ENCODE measurements around the gene MGMT. TPM values are rescaled to one million over a fixed set of nuclear protein-coding genes. Genes with fewer than 3 reads are reported as not detected.

Gene MGMT
- total RNA-seq, 1 experiment from 2014 or later = 11.5 TPM

DNA sequence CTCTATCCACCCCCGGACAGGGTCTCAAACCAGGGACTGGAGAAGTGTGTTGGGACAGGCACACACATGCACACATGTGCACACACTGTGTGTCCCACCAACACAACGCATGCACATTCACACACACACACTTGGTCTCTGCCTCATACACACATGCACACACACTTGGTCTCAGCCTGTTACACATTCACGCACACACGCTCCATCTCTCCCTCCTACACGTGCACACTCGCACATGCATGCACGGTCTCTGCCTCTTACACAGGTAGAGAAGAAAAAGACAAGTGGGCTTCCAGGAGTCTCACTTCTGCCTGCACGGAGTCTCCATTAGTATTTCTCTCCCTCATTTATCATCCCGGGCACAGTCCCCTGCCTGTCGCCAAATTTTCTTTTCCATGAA, 325.8 kb downstream of the MGMT start:
- no peak for DNase-seq (ENCODE audit: low read depth, low spot score)
- RAD21 ChIA-PET (ENCODE audit: low non-redundant PET in 1 of 2, low total read pairs in 2 of 2, uncharacterized antibody in 2 of 2, unreplicated experiment in 2 of 2) = no interaction called here
- no peaks in the 10 kb centered on the region for H3K9me2 ChIP-seq (ENCODE audit: insufficient read depth)
- no peaks in the 10 kb centered on the region for H3K79me2 ChIP-seq (ENCODE audit: insufficient read depth, low read length)
- intact Hi-C loops (cut with micrococcal nuclease) = no loop called here
- TF ChIP-seq FOSL1 (IDR thresholded peaks at IDR 0.05; ENCODE audit: low read depth) (no peak), POLR2A (IDR thresholded peaks at IDR 0.05; ENCODE audit: borderline replicate concordance, extremely low read depth, insufficient read depth, insufficient read length) (no peak), EGR1 (IDR thresholded peaks at IDR 0.05; ENCODE audit: low read depth) (no peak), ZNF274 (IDR thresholded peaks at IDR 0.05; ENCODE audit: low read depth, low read length) (no peak), POLR2AphosphoS5 (IDR thresholded peaks at IDR 0.05; ENCODE audit: low read depth, low read length) (no peak), JUND (IDR thresholded peaks at IDR 0.05) (no peak), SIN3A (IDR thresholded peaks at IDR 0.05; ENCODE audit: low read depth) (no peak), SP1 (IDR thresholded peaks at IDR 0.05; ENCODE audit: low read depth) (no peak), CBX3 (IDR thresholded peaks at IDR 0.05; ENCODE audit: low read depth) (no peak), EZH2phosphoT487 (IDR thresholded peaks at IDR 0.05; ENCODE audit: borderline replicate concordance) (no peak), SRF (IDR thresholded peaks at IDR 0.05; ENCODE audit: low read depth) (no peak), CEBPB (IDR thresholded peaks at IDR 0.05; ENCODE audit: low read depth) (no peak), ELF1 (IDR thresholded peaks at IDR 0.05; ENCODE audit: borderline replicate concordance, low read depth) (no peak), TCF7L2 (IDR thresholded peaks at IDR 0.05; ENCODE audit: borderline replicate concordance, extremely low read depth, insufficient read depth, insufficient read length) (no peak)
- TF ChIP-seq, protein P1, sequence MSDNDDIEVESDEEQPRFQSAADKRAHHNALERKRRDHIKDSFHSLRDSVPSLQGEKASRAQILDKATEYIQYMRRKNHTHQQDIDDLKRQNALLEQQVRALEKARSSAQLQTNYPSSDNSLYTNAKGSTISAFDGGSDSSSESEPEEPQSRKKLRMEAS (IDR thresholded peaks at IDR 0.05) = no peak
- TF ChIP-seq, protein P2, sequence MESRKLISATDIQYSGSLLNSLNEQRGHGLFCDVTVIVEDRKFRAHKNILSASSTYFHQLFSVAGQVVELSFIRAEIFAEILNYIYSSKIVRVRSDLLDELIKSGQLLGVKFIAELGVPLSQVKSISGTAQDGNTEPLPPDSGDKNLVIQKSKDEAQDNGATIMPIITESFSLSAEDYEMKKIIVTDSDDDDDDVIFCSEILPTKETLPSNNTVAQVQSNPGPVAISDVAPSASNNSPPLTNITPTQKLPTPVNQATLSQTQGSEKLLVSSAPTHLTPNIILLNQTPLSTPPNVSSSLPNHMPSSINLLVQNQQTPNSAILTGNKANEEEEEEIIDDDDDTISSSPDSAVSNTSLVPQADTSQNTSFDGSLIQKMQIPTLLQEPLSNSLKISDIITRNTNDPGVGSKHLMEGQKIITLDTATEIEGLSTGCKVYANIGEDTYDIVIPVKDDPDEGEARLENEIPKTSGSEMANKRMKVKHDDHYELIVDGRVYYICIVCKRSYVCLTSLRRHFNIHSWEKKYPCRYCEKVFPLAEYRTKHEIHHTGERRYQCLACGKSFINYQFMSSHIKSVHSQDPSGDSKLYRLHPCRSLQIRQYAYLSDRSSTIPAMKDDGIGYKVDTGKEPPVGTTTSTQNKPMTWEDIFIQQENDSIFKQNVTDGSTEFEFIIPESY (IDR thresholded peaks at IDR 0.05; ENCODE audit: extremely low read depth, insufficient replicate concordance, low read length) = no peak
- TF ChIP-seq, protein P3, sequence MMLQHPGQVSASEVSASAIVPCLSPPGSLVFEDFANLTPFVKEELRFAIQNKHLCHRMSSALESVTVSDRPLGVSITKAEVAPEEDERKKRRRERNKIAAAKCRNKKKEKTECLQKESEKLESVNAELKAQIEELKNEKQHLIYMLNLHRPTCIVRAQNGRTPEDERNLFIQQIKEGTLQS (IDR thresholded peaks at IDR 0.05) = no peak
- TF ChIP-seq, protein P4, sequence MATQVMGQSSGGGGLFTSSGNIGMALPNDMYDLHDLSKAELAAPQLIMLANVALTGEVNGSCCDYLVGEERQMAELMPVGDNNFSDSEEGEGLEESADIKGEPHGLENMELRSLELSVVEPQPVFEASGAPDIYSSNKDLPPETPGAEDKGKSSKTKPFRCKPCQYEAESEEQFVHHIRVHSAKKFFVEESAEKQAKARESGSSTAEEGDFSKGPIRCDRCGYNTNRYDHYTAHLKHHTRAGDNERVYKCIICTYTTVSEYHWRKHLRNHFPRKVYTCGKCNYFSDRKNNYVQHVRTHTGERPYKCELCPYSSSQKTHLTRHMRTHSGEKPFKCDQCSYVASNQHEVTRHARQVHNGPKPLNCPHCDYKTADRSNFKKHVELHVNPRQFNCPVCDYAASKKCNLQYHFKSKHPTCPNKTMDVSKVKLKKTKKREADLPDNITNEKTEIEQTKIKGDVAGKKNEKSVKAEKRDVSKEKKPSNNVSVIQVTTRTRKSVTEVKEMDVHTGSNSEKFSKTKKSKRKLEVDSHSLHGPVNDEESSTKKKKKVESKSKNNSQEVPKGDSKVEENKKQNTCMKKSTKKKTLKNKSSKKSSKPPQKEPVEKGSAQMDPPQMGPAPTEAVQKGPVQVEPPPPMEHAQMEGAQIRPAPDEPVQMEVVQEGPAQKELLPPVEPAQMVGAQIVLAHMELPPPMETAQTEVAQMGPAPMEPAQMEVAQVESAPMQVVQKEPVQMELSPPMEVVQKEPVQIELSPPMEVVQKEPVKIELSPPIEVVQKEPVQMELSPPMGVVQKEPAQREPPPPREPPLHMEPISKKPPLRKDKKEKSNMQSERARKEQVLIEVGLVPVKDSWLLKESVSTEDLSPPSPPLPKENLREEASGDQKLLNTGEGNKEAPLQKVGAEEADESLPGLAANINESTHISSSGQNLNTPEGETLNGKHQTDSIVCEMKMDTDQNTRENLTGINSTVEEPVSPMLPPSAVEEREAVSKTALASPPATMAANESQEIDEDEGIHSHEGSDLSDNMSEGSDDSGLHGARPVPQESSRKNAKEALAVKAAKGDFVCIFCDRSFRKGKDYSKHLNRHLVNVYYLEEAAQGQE (IDR thresholded peaks at IDR 0.05; ENCODE audit: low read depth) = no peak
- H3K4me3 ChIP-seq (replicated peaks in 1 of 2; ENCODE audit: low read depth in 1 of 2, low read length in 2 of 2) = no peak overlapping the region
- H3K27me3 ChIP-seq (ENCODE audit: insufficient read depth, low read length) = no peaks in the 10 kb centered on the region
- no peaks in the 10 kb centered on the region for H3K36me3 ChIP-seq (ENCODE audit: control insufficient read depth in 1 of 2, insufficient read depth in 2 of 2, low read length in 2 of 2)
- BruUV-seq (replicated peaks) = no TSS peak
- H3K9me3 ChIP-seq (ENCODE audit: control insufficient read depth in 1 of 2, insufficient read depth in 1 of 2, low read depth in 1 of 2, low read length in 2 of 2) = no peaks in the 10 kb centered on the region
- H3K9ac ChIP-seq (ENCODE audit: low read length) = no peak overlapping the region
- H3K4me1 ChIP-seq (ENCODE audit: control insufficient read depth in 1 of 2, insufficient read depth in 2 of 2, low read length in 2 of 2) = no peaks in the 10 kb centered on the region
- H3K4me2 ChIP-seq (ENCODE audit: low read length) = no peak overlapping the region
- H4K20me1 ChIP-seq (ENCODE audit: insufficient read depth) = no peaks in the 10 kb centered on the region
- POLR2A ChIA-PET = no interaction called here
- no peak overlapping the region for H2AFZ ChIP-seq (ENCODE audit: low read depth, low read length, poor library complexity, severe bottlenecking)
- ATAC-seq = no peak
- H3K27ac ChIP-seq (ENCODE audit: low read depth, low read length) = no peak overlapping the region
- CTCF ChIA-PET = no interaction called here
